ENCODE results near the gene FHOD3. TPM values are rescaled to one million over a fixed set of nuclear protein-coding genes. Genes with fewer than 3 reads are reported as not detected.

FHOD3 gene
- total and polyA plus RNA-seq, 2 of the 8 experiments (the other 6 are each of a cell fraction or from before 2014, with no cell fraction given) = 9.7 to 10.5 TPM

GRCh38 chr18:36518839-36519238 is 221.3 kb downstream of the FHOD3 start:
- Histone ChIP-seq H3K79me1 (ENCODE audit: low read depth, low read length) (0 out of 2 replicates have a peak, but pooled peaks cover 3% of the 10 kb centered on the region), H2BK120ac (replicated peaks; ENCODE audit: low read depth, low read length) (no peak overlapping the region), H3K4me1 (replicated peaks in 1 of 4; ENCODE audit: control insufficient read depth in 3 of 4, insufficient read depth in 4 of 4, low read length in 3 of 4) (peaks cover 0 to 8% (median 3%) of the 10 kb centered on the region in 4 experiments; a peak in 5 of 7 replicates), H3K9me3 (ENCODE audit: insufficient read depth in 2 of 2, low read depth in 1 of 2, low read length in 1 of 2) (no peaks in the 10 kb centered on the region), H2AK5ac (ENCODE audit: low read depth, low read length) (no peak overlapping the region), H3K23me2 (ENCODE audit: low read depth, low read length) (0 out of 2 replicates have a peak, but pooled peaks cover 2% of the 10 kb centered on the region), H3K9ac (replicated peaks in 1 of 4; ENCODE audit: extremely low read depth in 1 of 4, low read depth in 3 of 4, low read length in 3 of 4) (no peak overlapping the region; a peak in 1 of 7 replicates), H3K27me3 (replicated peaks in 1 of 4; ENCODE audit: control insufficient read depth in 3 of 4, extremely low read depth in 1 of 4, insufficient read depth in 3 of 4, low read length in 3 of 4) (no peaks in the 10 kb centered on the region), H4K5ac (ENCODE audit: insufficient read length, low read depth, low read length) (no peak overlapping the region), H3K36me3 (ENCODE audit: control insufficient read depth in 2 of 4, insufficient read depth in 4 of 4, low read length in 3 of 4) (no peaks in the 10 kb centered on the region), H3K18ac (ENCODE audit: extremely low read depth, low read length) (peak overlapping the region; percentile 21), H4K91ac (replicated peaks; ENCODE audit: insufficient read length, low read length) (no peak overlapping the region), H3K23ac (ENCODE audit: insufficient read length) (no peak overlapping the region), H3K14ac (ENCODE audit: insufficient read length) (no peak overlapping the region), H2AFZ (ENCODE audit: low read length) (no peak overlapping the region), H4K20me1 (replicated peaks in 1 of 2; ENCODE audit: control insufficient read depth in 1 of 2, insufficient read depth in 2 of 2, low read length in 2 of 2) (no peaks in the 10 kb centered on the region), H2BK20ac (ENCODE audit: low read length) (no peak overlapping the region), H3K4me3 (ENCODE audit: extremely low read depth in 1 of 4, insufficient read depth in 2 of 4, low read depth in 3 of 4, low read length in 4 of 4) (no peak overlapping the region), H3K79me2 (ENCODE audit: control insufficient read depth in 1 of 2, insufficient read depth in 2 of 2, low read length in 2 of 2) (no peaks in the 10 kb centered on the region), H2BK15ac (ENCODE audit: low read length) (no peak overlapping the region), H2BK12ac (ENCODE audit: low read depth, low read length) (no peak overlapping the region), H4K8ac (ENCODE audit: extremely low read depth, insufficient read depth, low read length) (no peak overlapping the region), H3K4ac (replicated peaks; ENCODE audit: insufficient read length, low read depth, low read length) (peak overlapping the region; percentile 25), H3K27ac (ENCODE audit: low read depth, low read length) (no peak overlapping the region), H2BK5ac (ENCODE audit: low read depth, low read length) (no peak overlapping the region), H3K4me2 (ENCODE audit: insufficient read depth in 1 of 2, low read depth in 2 of 2, low read length in 2 of 2) (no peak overlapping the region), H3K56ac (replicated peaks; ENCODE audit: insufficient read length, low read depth, low read length) (no peak overlapping the region)
- ChIA-PET CTCF (ENCODE audit: partially characterized antibody) (interaction anchor here (1.2 to 2.0 kb wide), 4 partner anchors 8 to 18 kb away, joined by 3 to 8 read pairs (median 4); no protein-coding TSS in a partner anchor), POLR2A (ENCODE audit: partially characterized antibody) (interaction anchor here (1.2 kb wide), 1 partner anchor 30 kb away, joined by 3 read pairs; no protein-coding TSS in a partner anchor)
- no peak for DNase-seq (ENCODE audit: low read depth in 1 of 2, low spot score in 2 of 2)
- no peak for FAIRE-seq
- WGBS, 2 experiments (ENCODE audit: extremely low coverage in 1 of 2, insufficient coverage in 1 of 2, insufficient read length in 1 of 2, insufficient replicate concordance in 2 of 2, low coverage in 1 of 2, low lambda C conversion rate in 2 of 2, missing lambda C conversion rate in 1 of 2) = 69% methylated on average over 3 of the region's 3 CpGs; no CpG with 5 or more reads in 1 of the 2 experiments
- TF ChIP-seq POU5F1 (IDR thresholded peaks at IDR 0.05; ENCODE audit: low read depth, low read length) (no peak), ATF3 (IDR thresholded peaks at IDR 0.05; ENCODE audit: insufficient read depth, low read depth, low read length) (no peak), FOSL1 (IDR thresholded peaks at IDR 0.05; ENCODE audit: insufficient read depth, low read depth, low read length) (no peak), SP1 (IDR thresholded peaks at IDR 0.05; ENCODE audit: low read depth, low read length) (no peak), TBP (IDR thresholded peaks at IDR 0.05; ENCODE audit: low read depth, low read length) (no peak)
